ENCODE data around the gene VSTM2L. TPM values are rescaled to one million over a fixed set of nuclear protein-coding genes. Genes with fewer than 3 reads are reported as not detected.
"Not testable (repeated sequence)": the region's sequence is repeated elsewhere in the genome, so short reads cannot be mapped to it uniquely, and the experiment has no call there.

VSTM2L gene
- 1.9 TPM for polyA plus RNA-seq (2012; ENCODE audit: insufficient read depth, insufficient read length, low read depth)

GRCh38 chr20:37902504-37903313 is at the start of gene VSTM2L:
TSS of gene VSTM2L (plus strand) at chr20:37903127. CDS start at chr20:37903351, 224 bp downstream.
- Histone ChIP-seq H3K4me1 (peaks cover 4% of the 10 kb centered on the region), H3K27me3 (peaks cover 8% of the 10 kb centered on the region; the same call in 1 of the 2 replicates), H3K4me3 (ENCODE audit: low read depth, low read length) (peak within 1 kb of the TSS; percentile 46), H3K9me3 (no peaks in the 10 kb centered on the region), H3K36me3 (no peaks in the 10 kb centered on the region)
- no peak for TF ChIP-seq CTCF (IDR thresholded peaks at IDR 0.05; ENCODE audit: low read depth, low read length)
- peak; percentile 38 for DNase-seq

GRCh38 chr20:37853823-37854375 is 49.0 kb upstream of the VSTM2L start:
- Histone ChIP-seq H3K27me3 (no peaks in the 10 kb centered on the region), H3K4me3 (ENCODE audit: low read depth, low read length) (no peak overlapping the region), H3K36me3 (peaks cover 3% of the 10 kb centered on the region; the same call in 1 of the 2 replicates), H3K4me1 (no peaks in the 10 kb centered on the region), H3K9me3 (no peaks in the 10 kb centered on the region)
- no peak for DNase-seq
- TF ChIP-seq CTCF (IDR thresholded peaks at IDR 0.05; ENCODE audit: low read depth, low read length), result no peak

GRCh38 chr20:37856034-37856433 is 46.9 kb upstream of the VSTM2L start:
- H3K9me3 ChIP-seq; DNase-seq; H3K4me3 ChIP-seq (ENCODE audit: low read depth, low read length); H3K27me3 ChIP-seq; H3K4me1 ChIP-seq: not testable (repeated sequence)
- peaks cover 15% of the 10 kb centered on the region for H3K36me3 ChIP-seq

GRCh38 chr20:37856932-37857660 is 45.8 kb upstream of the VSTM2L start:
- no peak for DNase-seq
- no peak overlapping the region for H3K4me3 ChIP-seq (ENCODE audit: low read depth, low read length)

GRCh38 chr20:37859406-37860171 is 43.3 kb upstream of the VSTM2L start:
- TF ChIP-seq CTCF (IDR thresholded peaks at IDR 0.05; ENCODE audit: low read depth, low read length), result no peak
- Histone ChIP-seq H3K9me3 (no peaks in the 10 kb centered on the region; the same call in 1 of the 2 replicates), H3K36me3 (peaks cover 21% of the 10 kb centered on the region), H3K4me1 (no peaks in the 10 kb centered on the region), H3K27me3 (no peaks in the 10 kb centered on the region), H3K4me3 (ENCODE audit: low read depth, low read length) (no peak overlapping the region)
- no peak for DNase-seq

More at GRCh38 chr20:37856932-37857660, 45.8 kb upstream of the VSTM2L start:
- Histone ChIP-seq H3K4me1 (no peaks in the 10 kb centered on the region), H3K36me3 (peaks cover 22% of the 10 kb centered on the region), H3K27me3 (no peaks in the 10 kb centered on the region), H3K9me3 (no peaks in the 10 kb centered on the region)
- TF ChIP-seq CTCF (IDR thresholded peaks at IDR 0.05; ENCODE audit: low read depth, low read length), result no peak

- Histone ChIP-seq H3K4me3 (ENCODE audit: low read depth, low read length) (no peak overlapping the region), H3K36me3 (peaks cover 30% of the 10 kb centered on the region), H3K27me3 (no peaks in the 10 kb centered on the region), H3K4me1 (peaks cover under 1% of the 10 kb centered on the region; the same call in 1 of the 2 replicates), H3K9me3 (no peaks in the 10 kb centered on the region; the same call in 1 of the 2 replicates)
- no peak for DNase-seq
- TF ChIP-seq CTCF (IDR thresholded peaks at IDR 0.05; ENCODE audit: low read depth, low read length), result no peak
Measured at GRCh38 chr20:37863289-37863688, 39.6 kb upstream of the VSTM2L start.

Measured in BE2C (cell line).